ENCODE measurements around the gene WDFY2.

GRCh38 chr13:51638216-51638871 lies 54.1 kb downstream of the WDFY2 start:
- TF ChIP-seq CTCF (conservative IDR thresholded peaks at IDR 0.05; ENCODE audit: low read depth, low read length), result no peak
- TF ChIP-seq EZH2 (IDR thresholded peaks at IDR 0.05; ENCODE audit: borderline replicate concordance, low read depth, low read length, poor library complexity, severe bottlenecking), result no peak
